Muscle of leg (tissue), 11 donors: Measurements from ENCODE around the gene SDHAF2. TPM values are rescaled to one million over a fixed set of nuclear protein-coding genes. Genes with fewer than 3 reads are reported as not detected.

Experiments
- DNase-seq: peaks from one replicate; pipeline ENCODE4 v3.0.0; 2013
- H3K27ac ChIP-seq: one replicate; pipeline ENCODE4 v1.5.1; 2013; ENCODE audit warnings: mild to moderate bottlenecking, low read length, control low read depth
- H3K27me3 ChIP-seq: one replicate; pipeline ENCODE4 v1.6.1; 2013; ENCODE audit warnings: low read length; ENCODE audit not compliant: control insufficient read depth, insufficient read depth
- H3K36me3 ChIP-seq: one replicate; pipeline ENCODE4 v1.6.1; 2013; ENCODE audit warnings: low read length; ENCODE audit not compliant: control insufficient read depth, insufficient read depth
- H3K4me1 ChIP-seq: one replicate; pipeline ENCODE4 v1.6.1; 2013; ENCODE audit warnings: low read length; ENCODE audit not compliant: control insufficient read depth, insufficient read depth
- H3K4me3 ChIP-seq: one replicate; pipeline ENCODE4 v1.5.1; 2013; ENCODE audit warnings: low read length, control low read depth
- H3K9me3 ChIP-seq: replicated peaks from 2 replicates; pipeline ENCODE4 v1.6.1; 2013; ENCODE audit warnings: low read depth, low read length; ENCODE audit not compliant: control insufficient read depth
- WGBS: methylation state at CpG from one replicate; pipeline ENCODE4 v1.1.5; 2013; ENCODE audit warnings: missing lambda C conversion rate; ENCODE audit not compliant: insufficient coverage; 5-methylcytosine and 5-hydroxymethylcytosine counted together
- polyA plus RNA-seq, 8 donors: library from polyadenylated mRNA; unstranded; fragments of 120-200 nt; gene quantifications; one replicate each; pipeline versions ENCODE4 v1.2.1 to v1.2.3, GENCODE V29; 2013; ENCODE audit warnings: inconsistent platforms in 1 of 8, low replicate concordance in 1 of 8; ENCODE audit not compliant: insufficient read length in 8 of 8, insufficient read depth in 1 of 8
- total RNA-seq: library from RNA; stranded (reverse); fragments of 120-200 nt; gene quantifications from one replicate; pipeline ENCODE4 v1.2.4, GENCODE V29; 2013

SDHAF2 gene
- total and polyA plus RNA-seq, 9 donors: 25.2 to 40.2 (median 34.9) TPM

GRCh38 chr11:61401573-61401972 is 28.4 kb upstream of the SDHAF2 start:
- WGBS: 91% methylated on average over 1 of the region's 2 CpGs
- DNase-seq: no peak
- Histone ChIP-seq H3K4me3 (no peak overlapping the region), H3K9me3 (no peaks in the 10 kb centered on the region), H3K27me3 (no peaks in the 10 kb centered on the region), H3K36me3 (peaks cover 76% of the 10 kb centered on the region), H3K27ac (no peak overlapping the region), H3K4me1 (no peaks in the 10 kb centered on the region)

- WGBS: no CpG with 5 or more reads among the region's 1 CpG
- H3K27me3 ChIP-seq: no peaks in the 10 kb centered on the region
- H3K4me3 ChIP-seq: no peak overlapping the region
- H3K4me1 ChIP-seq: no peaks in the 10 kb centered on the region
- no peak overlapping the region for H3K27ac ChIP-seq
- no peak for DNase-seq
- H3K9me3 ChIP-seq: no peaks in the 10 kb centered on the region
- H3K36me3 ChIP-seq: peaks cover 76% of the 10 kb centered on the region
Observed at GRCh38 chr11:61403658-61404057, 26.3 kb upstream of the SDHAF2 start.

DNA sequence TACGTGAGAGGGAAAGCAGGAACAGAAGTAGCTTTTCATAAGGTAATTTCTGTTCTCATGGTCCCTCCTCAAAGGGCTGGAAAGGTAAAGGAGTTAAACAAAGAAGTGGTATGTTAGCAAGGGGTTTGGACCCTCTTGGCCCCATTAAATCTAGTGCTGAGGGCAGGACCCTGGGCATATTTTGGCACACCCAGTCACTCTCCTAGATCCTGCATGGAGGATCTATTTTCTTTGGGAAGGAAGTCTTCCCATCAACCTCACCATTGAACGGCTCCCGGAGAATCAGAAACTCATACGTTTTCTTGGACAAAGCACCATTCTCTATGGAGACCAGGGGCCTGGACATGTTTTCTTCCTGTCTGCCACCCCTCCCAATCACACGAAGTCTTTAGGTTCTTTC is 25.8 kb upstream of the SDHAF2 start:
- DNase-seq: no peak
- H3K4me3 ChIP-seq: no peak overlapping the region
- H3K27ac ChIP-seq: no peak overlapping the region
- 57% methylated on average over 1 of the region's 5 CpGs for WGBS
- no peaks in the 10 kb centered on the region for H3K9me3 ChIP-seq
- H3K27me3 ChIP-seq: no peaks in the 10 kb centered on the region
- H3K36me3 ChIP-seq: peaks cover 76% of the 10 kb centered on the region
- no peaks in the 10 kb centered on the region for H3K4me1 ChIP-seq

DNA sequence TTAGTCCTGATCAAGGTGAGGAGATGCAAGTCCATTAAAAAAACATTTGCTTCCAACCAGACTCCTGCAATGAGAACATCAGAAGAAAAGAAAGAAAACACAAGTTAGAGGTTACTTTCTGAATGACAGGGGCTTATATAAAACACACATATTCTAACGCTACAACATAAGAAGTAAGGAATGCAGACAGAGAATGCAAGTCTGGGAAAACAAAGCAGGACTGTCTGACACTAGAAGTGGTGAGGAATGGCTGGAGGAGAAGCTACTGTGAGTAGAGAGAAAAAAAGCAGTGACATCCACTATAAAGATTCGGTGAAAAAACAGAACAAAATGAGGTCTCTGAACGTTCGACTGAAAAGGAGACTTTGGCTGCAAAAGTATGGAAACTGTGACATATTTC is 25.3 kb upstream of the SDHAF2 start:
- H3K27me3 ChIP-seq: no peaks in the 10 kb centered on the region
- peaks cover 75% of the 10 kb centered on the region for H3K36me3 ChIP-seq
- DNase-seq: no peak
- no peak overlapping the region for H3K4me3 ChIP-seq
- no peak overlapping the region for H3K27ac ChIP-seq
- 74% methylated on average over 3 of the region's 4 CpGs for WGBS
- H3K4me1 ChIP-seq: no peaks in the 10 kb centered on the region
- H3K9me3 ChIP-seq: no peaks in the 10 kb centered on the region

GRCh38 chr11:61406067-61406466 is 23.9 kb upstream of the SDHAF2 start:
- DNase-seq: no peak
- no CpG with 5 or more reads among the region's 2 CpGs for whole genome bisulfite sequencing
- Histone ChIP-seq H3K4me1 (no peaks in the 10 kb centered on the region), H3K4me3 (no peak overlapping the region), H3K27ac (no peak overlapping the region), H3K9me3 (no peaks in the 10 kb centered on the region), H3K27me3 (no peaks in the 10 kb centered on the region), H3K36me3 (peaks cover 77% of the 10 kb centered on the region)

DNA sequence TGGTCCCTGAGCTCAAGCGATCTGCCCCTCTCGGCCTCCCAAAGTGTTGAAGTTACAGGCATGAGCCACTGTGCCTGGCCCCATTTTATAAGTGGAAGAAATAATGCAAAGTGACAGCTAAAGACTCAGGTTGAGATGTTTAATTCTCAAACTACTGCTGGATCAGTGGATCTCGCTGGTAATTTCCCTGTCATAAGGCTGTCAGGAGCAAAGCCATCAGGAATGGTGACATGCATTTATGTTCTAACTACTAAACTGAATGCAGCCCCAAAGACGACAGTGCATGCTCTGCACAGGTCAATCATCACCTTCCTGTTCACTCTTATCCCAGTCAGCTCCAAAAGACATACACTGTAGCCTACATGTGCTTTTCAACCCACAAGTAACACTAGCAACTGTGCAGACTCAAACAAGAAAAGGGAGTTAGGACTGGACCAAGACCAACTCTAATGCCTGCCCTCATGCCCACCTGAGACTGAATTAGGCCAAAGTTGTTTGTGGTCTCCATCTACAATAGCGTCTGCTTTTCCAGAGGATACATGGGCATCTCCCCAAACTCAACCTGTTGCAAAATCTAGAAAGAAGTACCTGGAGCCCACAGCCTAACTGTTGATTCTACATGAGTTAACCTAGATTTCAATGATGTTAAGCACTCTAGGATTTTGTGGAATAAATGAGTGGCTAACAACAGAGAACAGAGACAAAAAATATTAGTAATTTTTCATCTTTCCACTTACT is 22.8 kb upstream of the SDHAF2 start:
- H3K36me3 ChIP-seq: peaks cover 85% of the 10 kb centered on the region
- no peak overlapping the region for H3K4me3 ChIP-seq
- 97% methylated on average over 5 of the region's 5 CpGs for WGBS
- H3K4me1 ChIP-seq: no peaks in the 10 kb centered on the region
- no peaks in the 10 kb centered on the region for H3K27me3 ChIP-seq
- H3K9me3 ChIP-seq: no peaks in the 10 kb centered on the region
- no peak overlapping the region for H3K27ac ChIP-seq
- no peak for DNase-seq

GRCh38 chr11:61411589-61411988 is 18.3 kb upstream of the SDHAF2 start:
- no peaks in the 10 kb centered on the region for H3K4me1 ChIP-seq
- H3K4me3 ChIP-seq: no peak overlapping the region
- peaks cover 86% of the 10 kb centered on the region for H3K36me3 ChIP-seq
- no peaks in the 10 kb centered on the region for H3K9me3 ChIP-seq
- no peak for DNase-seq
- WGBS: 84% methylated on average over 9 of the region's 9 CpGs
- H3K27me3 ChIP-seq: no peaks in the 10 kb centered on the region
- no peak overlapping the region for H3K27ac ChIP-seq

GRCh38 chr11:61413496-61413895 is 16.4 kb upstream of the SDHAF2 start:
- H3K27me3 ChIP-seq: no peaks in the 10 kb centered on the region
- H3K4me1 ChIP-seq: no peaks in the 10 kb centered on the region
- no peak overlapping the region for H3K27ac ChIP-seq
- no peak for DNase-seq
- WGBS: no CpG with 5 or more reads among the region's 3 CpGs
- H3K4me3 ChIP-seq: no peak overlapping the region
- peaks cover 87% of the 10 kb centered on the region for H3K36me3 ChIP-seq
- H3K9me3 ChIP-seq: no peaks in the 10 kb centered on the region

DNA sequence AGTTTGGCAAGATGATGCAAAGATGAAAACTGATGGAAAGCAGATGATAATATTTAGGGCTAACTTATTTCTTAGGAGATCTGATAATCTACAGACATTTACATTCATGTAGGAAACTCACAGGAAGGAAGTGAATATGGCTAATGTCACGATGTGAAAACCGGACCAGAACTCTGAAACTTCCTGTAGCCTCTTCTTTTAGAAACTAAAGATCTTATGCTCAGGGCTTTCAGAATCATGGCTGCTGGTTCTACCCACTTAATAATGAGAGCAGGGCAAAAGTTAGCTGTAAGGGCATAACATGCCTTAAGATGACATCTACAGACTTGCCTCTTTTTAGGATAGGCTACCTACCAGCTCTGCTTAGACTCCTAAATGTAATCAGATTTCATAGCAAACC is 15.4 kb upstream of the SDHAF2 start:
- Histone ChIP-seq H3K4me3 (no peak overlapping the region), H3K36me3 (peaks cover 87% of the 10 kb centered on the region), H3K27ac (no peak overlapping the region), H3K27me3 (no peaks in the 10 kb centered on the region), H3K9me3 (no peaks in the 10 kb centered on the region), H3K4me1 (no peaks in the 10 kb centered on the region)
- no CpG with 5 or more reads among the region's 2 CpGs for WGBS
- DNase-seq: no peak

DNA sequence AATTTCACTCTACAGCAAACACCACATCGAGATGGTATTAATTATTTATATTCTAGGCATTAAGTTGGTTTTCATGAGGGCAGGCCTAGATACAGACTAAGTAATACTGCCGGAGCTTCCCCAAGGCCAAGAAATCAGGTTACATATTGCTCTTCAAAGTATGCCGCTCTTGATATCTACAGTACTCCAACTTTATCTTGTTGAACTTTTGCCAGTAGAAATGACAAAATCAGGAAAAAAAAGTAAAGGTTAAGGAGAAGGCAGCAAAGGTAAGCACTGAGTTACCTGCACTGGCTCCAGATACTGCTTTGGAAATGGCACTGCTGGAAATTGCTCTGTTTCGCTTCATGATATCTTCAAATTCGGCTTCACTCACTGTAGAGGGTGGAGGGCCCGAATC is 14.5 kb upstream of the SDHAF2 start:
- no peaks in the 10 kb centered on the region for H3K9me3 ChIP-seq
- peaks cover 87% of the 10 kb centered on the region for H3K36me3 ChIP-seq
- no peak for DNase-seq
- no peak overlapping the region for H3K4me3 ChIP-seq
- no peaks in the 10 kb centered on the region for H3K27me3 ChIP-seq
- no peaks in the 10 kb centered on the region for H3K4me1 ChIP-seq
- no peak overlapping the region for H3K27ac ChIP-seq
- WGBS: 100% methylated on average over 2 of the region's 6 CpGs

- peaks cover 83% of the 10 kb centered on the region for H3K36me3 ChIP-seq
- H3K9me3 ChIP-seq: no peaks in the 10 kb centered on the region
- 85% methylated on average over 1 of the region's 3 CpGs for WGBS
- no peak for DNase-seq
- H3K27ac ChIP-seq: no peak overlapping the region
- H3K4me1 ChIP-seq: no peaks in the 10 kb centered on the region
- no peaks in the 10 kb centered on the region for H3K27me3 ChIP-seq
- H3K4me3 ChIP-seq: no peak overlapping the region
Observed at GRCh38 chr11:61416941-61417340, 13.0 kb upstream of the SDHAF2 start.
